Measurements from ENCODE around the gene MAST2.

DNA sequence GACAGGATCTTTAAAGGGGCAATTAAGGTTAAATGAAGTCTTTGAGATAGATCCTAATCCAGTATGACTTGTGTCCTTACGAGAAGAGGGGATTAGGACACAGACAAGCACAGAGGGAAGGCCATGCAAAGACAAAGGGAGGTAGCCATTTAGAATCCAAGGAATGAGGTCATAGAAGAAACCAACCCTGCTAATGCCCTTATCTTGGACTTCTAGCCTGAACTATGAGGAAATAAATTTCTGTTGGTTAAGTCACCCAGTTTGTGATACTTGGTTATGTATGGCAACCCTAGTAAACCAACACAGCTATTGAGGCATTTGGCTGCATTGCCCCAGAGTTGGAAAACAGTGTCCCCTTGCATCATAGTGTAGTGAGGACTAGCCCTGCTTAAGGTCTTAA, 121.3 kb downstream of the MAST2 start:
- TF ChIP-seq CTCF (IDR thresholded peaks at IDR 0.05 in 2 of 3, conservative IDR thresholded peaks at IDR 0.05 in 1 of 3; ENCODE audit: borderline replicate concordance in 1 of 3, insufficient read depth in 1 of 3, low read depth in 2 of 3, low read length in 2 of 3) = no peak
- TF ChIP-seq MAX (IDR thresholded peaks at IDR 0.05) = no peak
